Stimulated activated naive CD4-positive, alpha-beta T cell (primary cell): ENCODE measurements around the gene ETHE1.

Experiments
- DNase-seq, 6 experiments: peaks; one replicate each; lab custom pipeline; 2025; lab: John Stamatoyannopoulos, UW

The ETHE1 gene, protein sequence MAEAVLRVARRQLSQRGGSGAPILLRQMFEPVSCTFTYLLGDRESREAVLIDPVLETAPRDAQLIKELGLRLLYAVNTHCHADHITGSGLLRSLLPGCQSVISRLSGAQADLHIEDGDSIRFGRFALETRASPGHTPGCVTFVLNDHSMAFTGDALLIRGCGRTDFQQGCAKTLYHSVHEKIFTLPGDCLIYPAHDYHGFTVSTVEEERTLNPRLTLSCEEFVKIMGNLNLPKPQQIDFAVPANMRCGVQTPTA

GRCh38 chr19:43526884-43527859, at the start of gene ETHE1:
Gene ETHE1 (minus strand): TSS chr19:43527201. CDS start chr19:43527177, 24 bp downstream.
- peak; percentile 21 to 65 (median 49) for DNase-seq

GRCh38 chr19:43575955-43576878, 49.2 kb upstream of the ETHE1 start:
- DNase-seq: peak in 1 of 6 experiments; percentile 50

GRCh38 chr19:43575156-43575950, 48.4 kb upstream of the ETHE1 start, which contains the start of the genes PINLYP and XRCC1:
Gene PINLYP (plus strand): TSS chr19:43575801. CDS start chr19:43577192, 1,391 bp downstream.
Gene XRCC1 (minus strand): TSS chr19:43575527. CDS start chr19:43575458, 69 bp downstream.
- DNase-seq: peak; percentile 90 to 97 (median 96)

- DNase-seq: no peak
Observed at GRCh38 chr19:43574424-43575155, 47.6 kb upstream of the ETHE1 start.

DNA sequence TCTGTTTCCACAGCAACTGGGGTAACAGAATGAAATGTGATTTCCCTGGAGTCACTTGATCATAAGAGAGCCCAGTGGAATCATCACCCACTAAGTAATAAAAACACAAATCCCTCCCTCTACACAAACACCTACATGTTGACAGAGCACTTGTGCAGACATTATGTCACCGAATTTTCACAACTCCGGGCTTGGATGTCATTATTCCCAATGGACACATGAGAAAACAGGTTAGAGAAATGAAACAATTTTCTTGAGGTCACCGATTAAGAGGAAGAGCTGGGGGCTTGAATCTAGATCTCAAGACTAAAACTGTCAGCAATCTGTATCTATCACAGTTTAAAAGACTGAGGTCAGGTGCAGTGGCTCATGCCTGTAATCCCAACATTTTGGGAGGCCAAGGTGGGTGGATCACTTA, 45.2 kb upstream of the ETHE1 start:
- no peak for DNase-seq

- DNase-seq: no peak
Observed at GRCh38 chr19:43570174-43570791, 43.3 kb upstream of the ETHE1 start.

GRCh38 chr19:43569657-43570056, 42.7 kb upstream of the ETHE1 start:
- DNase-seq: no peak

GRCh38 chr19:43564800-43565199, 37.8 kb upstream of the ETHE1 start:
- DNase-seq: no peak

- DNase-seq: peak in 1 of 6 experiments; percentile 7
Observed at GRCh38 chr19:43563816-43564457, 36.9 kb upstream of the ETHE1 start.

GRCh38 chr19:43562698-43563241, 35.8 kb upstream of the ETHE1 start:
- peak; percentile 37 to 82 (median 72) for DNase-seq

GRCh38 chr19:43562226-43562697, 35.3 kb upstream of the ETHE1 start:
- DNase-seq: peak in 3 of 6 experiments; percentile 15 to 37 (median 27)

DNA sequence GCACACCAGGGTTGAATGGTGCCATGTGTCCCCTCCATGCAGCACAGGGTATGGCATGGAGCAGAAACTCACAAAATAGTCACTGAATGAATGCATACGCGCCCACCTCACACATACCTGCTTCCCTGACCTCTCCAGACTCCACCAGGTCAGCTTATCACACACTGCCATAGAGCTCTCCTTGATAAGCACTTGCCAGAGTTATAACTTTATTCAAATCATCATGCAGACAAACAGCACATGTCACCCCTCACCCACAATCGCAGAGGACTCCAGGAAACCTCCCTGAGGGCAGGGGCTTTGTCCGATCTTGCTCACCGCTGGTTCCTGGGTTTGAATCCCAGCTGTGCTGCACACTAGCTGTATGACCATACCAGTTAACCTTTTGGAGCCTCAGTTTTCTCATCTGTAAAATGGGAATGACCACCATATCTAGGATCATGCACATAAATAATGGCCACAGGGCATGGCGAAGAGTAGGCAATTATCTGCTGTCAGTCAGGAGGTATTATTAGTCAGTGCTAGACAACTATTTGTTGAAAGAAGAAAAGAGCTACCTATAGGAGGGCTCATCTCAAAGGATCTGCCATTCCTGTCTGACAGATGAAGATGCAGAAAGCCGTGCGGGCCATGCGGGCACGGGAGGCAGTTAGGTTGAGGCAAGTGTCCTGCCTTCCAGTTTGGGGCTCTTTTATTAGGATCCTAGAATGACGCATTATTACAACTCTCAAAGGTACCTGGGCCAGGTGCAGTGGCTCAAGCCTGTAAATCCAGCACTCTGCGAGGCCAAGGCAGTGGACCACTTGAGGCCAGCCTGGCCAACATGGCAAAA, 34.4 kb upstream of the ETHE1 start:
- DNase-seq: no peak

- DNase-seq: peak in 2 of 6 experiments; percentile 17 to 18
Observed at GRCh38 chr19:43560687-43561086, 33.7 kb upstream of the ETHE1 start.

DNA sequence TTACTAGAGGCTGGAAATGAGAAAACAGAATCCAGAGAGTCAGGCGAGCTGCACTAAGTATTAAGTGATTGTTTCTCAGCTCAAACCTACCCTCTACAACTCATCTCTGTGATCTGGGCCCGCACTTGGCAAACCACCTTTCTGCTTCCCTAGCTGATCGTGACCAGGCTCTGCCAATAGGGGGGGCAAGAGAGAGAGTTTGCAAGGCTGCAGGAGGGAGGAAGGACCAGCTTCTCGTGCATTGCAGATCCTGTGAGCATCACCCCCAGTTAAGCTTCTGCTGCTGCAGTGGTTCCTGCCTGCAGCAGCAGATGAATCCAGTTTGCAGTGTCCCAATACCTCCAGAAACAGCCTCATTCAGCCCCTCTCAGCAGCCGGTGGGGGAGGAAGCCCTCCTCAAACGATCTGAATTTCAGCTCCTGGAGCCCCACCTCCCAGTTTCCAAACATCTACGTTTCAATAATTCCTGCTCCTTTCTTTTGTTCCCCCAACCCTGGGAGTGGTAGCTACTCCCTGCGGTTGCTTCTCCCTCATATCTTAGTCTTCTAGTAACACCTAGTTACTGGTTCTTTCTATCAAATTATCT, 28.3 kb upstream of the ETHE1 start:
- DNase-seq: peak; percentile 67 to 90 (median 75)

DNA sequence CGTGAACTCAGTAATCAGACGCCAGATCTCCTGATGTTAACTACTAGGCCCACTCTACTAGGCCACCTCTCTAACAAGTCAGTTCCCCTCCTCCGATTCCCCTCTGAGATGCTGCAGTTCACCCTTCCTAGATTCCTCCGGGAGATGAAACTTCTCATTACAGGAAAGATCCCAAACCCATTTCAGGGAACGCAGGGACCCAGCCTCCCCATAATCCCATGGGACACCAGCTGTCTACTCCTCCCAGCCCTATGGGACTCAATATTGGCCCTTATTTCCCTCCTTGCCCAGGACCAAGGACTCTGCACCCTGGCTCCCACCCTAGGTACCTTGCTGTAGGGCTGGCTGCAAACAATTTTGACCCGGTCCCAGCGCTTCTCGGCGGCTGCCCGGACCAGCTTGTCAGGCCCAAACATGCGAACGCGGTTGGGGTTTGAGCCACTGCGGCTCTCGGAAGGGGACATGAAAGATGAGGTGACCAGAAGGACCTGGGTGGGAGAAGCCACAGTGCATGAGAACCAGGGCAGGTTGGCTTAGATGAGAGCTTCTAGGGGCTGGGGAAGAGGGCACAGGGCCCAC, 27.4 kb upstream of the ETHE1 start:
- DNase-seq: no peak

DNA sequence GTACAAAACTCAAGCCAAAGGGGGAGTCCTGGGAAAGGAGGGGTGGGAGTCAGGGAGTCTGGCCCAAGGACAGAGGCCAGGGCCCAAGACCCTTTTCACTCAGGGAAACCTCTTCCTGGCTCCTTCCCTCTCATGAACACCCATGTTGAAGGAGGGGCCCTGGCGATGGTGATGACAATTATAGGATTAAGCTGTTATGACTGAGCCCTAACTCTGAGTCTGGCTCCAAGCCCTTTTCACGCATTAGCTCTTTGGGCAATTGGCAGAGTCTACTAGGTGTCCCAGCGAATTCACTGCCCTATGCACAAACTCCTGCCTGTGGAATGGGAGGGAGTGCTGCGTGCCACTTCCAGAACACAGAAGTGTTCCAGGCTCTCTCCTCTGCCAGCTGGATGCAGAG, 26.7 kb upstream of the ETHE1 start:
- DNase-seq: no peak

DNA sequence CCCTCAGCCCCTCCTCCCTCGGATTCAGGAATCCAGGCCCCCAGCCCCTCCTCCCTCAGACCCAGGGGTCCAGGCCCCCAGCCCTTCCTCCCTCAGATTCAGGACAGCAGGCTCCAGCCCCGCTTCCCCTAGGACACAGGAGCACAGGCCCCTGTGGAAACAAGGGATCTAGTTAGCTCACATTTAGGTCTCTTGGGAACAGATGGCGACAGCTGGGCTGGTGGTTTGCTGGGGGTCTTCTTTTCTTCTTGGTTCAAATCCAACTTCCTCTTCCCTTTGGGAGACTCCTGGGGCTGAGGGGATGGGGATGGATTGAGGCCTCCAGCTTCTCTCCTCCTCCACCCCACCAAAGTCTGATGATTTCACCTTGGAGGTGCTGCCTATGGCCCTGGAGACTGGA, 25.6 kb upstream of the ETHE1 start:
- no peak for DNase-seq
